ENCODE measurements around the gene HAPLN1. TPM values are rescaled to one million over a fixed set of nuclear protein-coding genes. Genes with fewer than 3 reads are reported as not detected.

HAPLN1 gene
- total RNA-seq, 4 donors from 2014 or later = 0.12 to 0.38 (median 0.18) TPM; not detected in 1

GRCh38 chr5:83751201-83751600 is 30.5 kb upstream of the HAPLN1 start:
- Histone ChIP-seq H3K4me3 (no peak overlapping the region), H3K27ac (no peak overlapping the region), H3K9me3 (peaks cover 0 to 12% (median 0%) of the 10 kb centered on the region in 3 donors), H3K27me3 (no peaks in the 10 kb centered on the region), H3K36me3 (no peaks in the 10 kb centered on the region), H3K4me1 (no peaks in the 10 kb centered on the region)
- DNase-seq = no peak
- TF ChIP-seq CTCF (IDR thresholded peaks at IDR 0.05) (no peak), POLR2A (IDR thresholded peaks at IDR 0.05) (no peak)
- WGBS, 2 donors = 34 to 50% methylated on average over 1 of the region's 1 CpG
- intact Hi-C loops (cut with DNase I) = no loop called here

- intact Hi-C loops (cut with DNase I) = no loop called here
- TF ChIP-seq POLR2A (IDR thresholded peaks at IDR 0.05) (no peak), CTCF (IDR thresholded peaks at IDR 0.05) (no peak)
- Histone ChIP-seq H3K27me3 (no peaks in the 10 kb centered on the region), H3K9me3 (peaks cover 0 to 12% (median 0%) of the 10 kb centered on the region in 3 donors), H3K27ac (no peak overlapping the region), H3K36me3 (no peaks in the 10 kb centered on the region), H3K4me3 (no peak overlapping the region), H3K4me1 (no peaks in the 10 kb centered on the region)
- DNase-seq = no peak
- WGBS, 2 donors = 63 to 67% methylated on average over 1 of the region's 1 CpG
Observed at GRCh38 chr5:83750749-83751148, 30.1 kb upstream of the HAPLN1 start.

DNA sequence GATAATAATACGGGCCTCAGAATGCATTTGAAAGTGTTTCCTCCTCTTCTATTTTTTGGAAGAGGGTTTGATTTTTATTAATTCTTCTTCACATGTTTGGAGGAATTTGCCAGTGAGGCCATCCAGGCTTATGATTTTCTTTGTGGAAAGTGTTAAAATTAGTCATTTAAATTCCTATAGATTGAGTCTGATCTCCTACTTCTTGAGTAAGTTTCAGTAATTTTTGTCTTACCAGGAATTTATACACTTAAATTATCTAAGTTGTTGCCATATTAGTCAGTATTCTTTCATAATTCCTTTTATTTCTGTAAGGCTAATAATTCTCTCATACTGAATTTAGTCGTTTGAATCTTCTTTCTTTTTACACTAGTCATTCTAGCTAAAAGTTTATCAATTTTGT is 25.2 kb upstream of the HAPLN1 start:
- no peak overlapping the region for H3K4me3 ChIP-seq
- no peak overlapping the region for H3K27ac ChIP-seq
- WGBS, 2 donors = 68 to 84% methylated on average over 2 of the region's 2 CpGs
- H3K9me3 ChIP-seq = peaks cover 0 to 12% (median 0%) of the 10 kb centered on the region in 3 donors
- no peak for TF ChIP-seq CTCF (IDR thresholded peaks at IDR 0.05)
- TF ChIP-seq POLR2A (IDR thresholded peaks at IDR 0.05) = no peak
- H3K27me3 ChIP-seq = no peaks in the 10 kb centered on the region
- intact Hi-C loops (cut with DNase I) = no loop called here
- no peaks in the 10 kb centered on the region for H3K36me3 ChIP-seq
- H3K4me1 ChIP-seq = no peaks in the 10 kb centered on the region
- DNase-seq = no peak

DNA sequence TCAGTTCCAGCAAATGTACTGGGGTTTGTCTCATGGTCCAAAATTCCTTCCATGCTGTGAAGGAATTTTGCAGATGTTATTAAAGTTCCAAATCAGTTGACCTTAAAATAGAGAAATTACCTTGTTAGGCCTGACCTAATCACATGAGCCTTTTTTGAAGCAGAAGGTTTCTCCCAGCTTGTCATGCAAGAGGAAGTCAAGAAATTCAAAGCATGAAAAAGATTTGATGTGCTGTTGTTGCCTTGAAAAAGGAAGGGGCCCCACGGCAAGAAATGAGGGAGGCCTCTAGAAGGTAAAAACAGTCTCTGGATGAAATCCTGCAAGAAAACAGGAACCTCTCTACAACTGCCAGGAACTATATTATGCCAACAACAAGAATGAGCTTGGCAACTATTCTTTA is 24.2 kb upstream of the HAPLN1 start:
- no peaks in the 10 kb centered on the region for H3K4me1 ChIP-seq
- 29 to 53% methylated on average over 1 of the region's 1 CpG for WGBS, 2 donors
- intact Hi-C loops (cut with DNase I) = no loop called here

GRCh38 chr5:83742089-83742488 is 21.4 kb upstream of the HAPLN1 start:
- peaks cover 0 to 4% (median 0%) of the 10 kb centered on the region in 3 donors for H3K9me3 ChIP-seq
- TF ChIP-seq POLR2A (IDR thresholded peaks at IDR 0.05) = no peak
- TF ChIP-seq CTCF (IDR thresholded peaks at IDR 0.05) = no peak
- H3K27me3 ChIP-seq = no peaks in the 10 kb centered on the region
- no peak for DNase-seq
- H3K36me3 ChIP-seq = no peaks in the 10 kb centered on the region
- no peak overlapping the region for H3K27ac ChIP-seq
- H3K4me3 ChIP-seq = no peak overlapping the region
- WGBS, 2 donors = 52 to 61% methylated on average over 4 of the region's 4 CpGs
- no peaks in the 10 kb centered on the region for H3K4me1 ChIP-seq
- intact Hi-C loops (cut with DNase I) = no loop called here

More for the DNA sequence above, 24.2 kb upstream of the HAPLN1 start:
- no peak overlapping the region for H3K4me3 ChIP-seq
- no peaks in the 10 kb centered on the region for H3K36me3 ChIP-seq
- H3K9me3 ChIP-seq = peaks cover 0 to 12% (median 0%) of the 10 kb centered on the region in 3 donors
- no peak overlapping the region for H3K27ac ChIP-seq
- no peak for DNase-seq
- no peaks in the 10 kb centered on the region for H3K27me3 ChIP-seq
- TF ChIP-seq POLR2A (IDR thresholded peaks at IDR 0.05) (no peak), CTCF (IDR thresholded peaks at IDR 0.05) (no peak)
